ENCODE results near the gene ANP32E. TPM values are rescaled to one million over a fixed set of nuclear protein-coding genes. Genes with fewer than 3 reads are reported as not detected.

Gene ANP32E
- total and polyA plus RNA-seq, 9 of the 15 experiments (the other 6 are each of a cell fraction or from before 2014, with no cell fraction given), result 60.4 to 197 (median 104) TPM

DNA sequence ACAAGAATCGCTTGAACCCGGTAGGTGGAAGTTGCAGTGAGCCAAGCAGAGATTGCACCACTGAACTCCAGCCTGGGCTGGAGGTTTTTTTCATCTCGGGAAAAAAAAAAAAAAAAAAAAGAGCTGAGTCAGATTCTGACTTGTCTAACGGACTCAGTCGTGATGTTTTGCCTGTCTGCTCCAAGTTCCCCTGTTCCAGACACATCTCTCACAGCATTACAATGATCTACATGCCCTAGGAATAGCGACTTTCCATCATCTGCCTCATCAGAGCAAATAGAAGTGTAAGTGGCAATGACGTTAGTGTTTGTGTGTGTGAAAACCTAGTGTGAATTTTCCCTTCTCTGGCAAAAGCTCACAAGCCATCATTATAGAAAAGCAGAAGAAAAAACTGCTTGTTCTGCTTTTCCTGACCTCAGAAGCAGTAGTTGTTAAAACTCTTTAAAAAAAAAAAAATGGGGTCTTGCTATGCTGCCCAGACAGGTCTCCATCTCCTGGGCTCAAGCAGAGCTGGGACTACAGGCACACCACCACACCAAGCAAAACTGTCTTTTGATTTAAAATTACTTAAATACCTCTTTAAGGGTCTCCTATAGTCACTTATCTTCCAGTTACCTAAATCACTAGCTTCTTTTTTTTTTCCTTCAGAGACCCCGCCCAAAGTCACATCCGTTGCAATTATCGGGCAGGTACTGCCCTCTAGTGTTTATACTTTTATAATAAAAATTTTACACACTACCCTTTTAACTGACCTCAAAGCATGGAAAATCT is 48.9 kb downstream of the ANP32E start (continued):
- TF ChIP-seq, protein P1, sequence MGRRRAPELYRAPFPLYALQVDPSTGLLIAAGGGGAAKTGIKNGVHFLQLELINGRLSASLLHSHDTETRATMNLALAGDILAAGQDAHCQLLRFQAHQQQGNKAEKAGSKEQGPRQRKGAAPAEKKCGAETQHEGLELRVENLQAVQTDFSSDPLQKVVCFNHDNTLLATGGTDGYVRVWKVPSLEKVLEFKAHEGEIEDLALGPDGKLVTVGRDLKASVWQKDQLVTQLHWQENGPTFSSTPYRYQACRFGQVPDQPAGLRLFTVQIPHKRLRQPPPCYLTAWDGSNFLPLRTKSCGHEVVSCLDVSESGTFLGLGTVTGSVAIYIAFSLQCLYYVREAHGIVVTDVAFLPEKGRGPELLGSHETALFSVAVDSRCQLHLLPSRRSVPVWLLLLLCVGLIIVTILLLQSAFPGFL (CRISPR knock-in tag; IDR thresholded peaks at IDR 0.05), result no peak
- TF ChIP-seq, protein P2, sequence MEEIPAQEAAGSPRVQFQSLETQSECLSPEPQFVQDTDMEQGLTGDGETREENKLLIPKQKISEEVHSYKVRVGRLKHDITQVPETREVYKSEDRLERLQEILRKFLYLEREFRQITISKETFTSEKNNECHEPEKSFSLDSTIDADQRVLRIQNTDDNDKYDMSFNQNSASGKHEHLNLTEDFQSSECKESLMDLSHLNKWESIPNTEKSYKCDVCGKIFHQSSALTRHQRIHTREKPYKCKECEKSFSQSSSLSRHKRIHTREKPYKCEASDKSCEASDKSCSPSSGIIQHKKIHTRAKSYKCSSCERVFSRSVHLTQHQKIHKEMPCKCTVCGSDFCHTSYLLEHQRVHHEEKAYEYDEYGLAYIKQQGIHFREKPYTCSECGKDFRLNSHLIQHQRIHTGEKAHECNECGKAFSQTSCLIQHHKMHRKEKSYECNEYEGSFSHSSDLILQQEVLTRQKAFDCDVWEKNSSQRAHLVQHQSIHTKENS (CRISPR knock-in tag; IDR thresholded peaks at IDR 0.05), result no peak
- no peak for TF ChIP-seq PRMT5 (CRISPR knock-in tag; IDR thresholded peaks at IDR 0.05)
- no peak for TF ChIP-seq XRCC5 (IDR thresholded peaks at IDR 0.05; ENCODE audit: low read depth, low read length)
- no peak for TF ChIP-seq XRCC4 (IDR thresholded peaks at IDR 0.05; ENCODE audit: extremely low read depth, insufficient read depth, insufficient read length)
- no peak for TF ChIP-seq ZFPM2 (CRISPR knock-in tag; IDR thresholded peaks at IDR 0.05)
- no peak for TF ChIP-seq TAF7 (tag; IDR thresholded peaks at IDR 0.05)
- peak; percentile 34 to 46; a peak in 1 of 4 replicates for TF ChIP-seq TRIM24 (IDR thresholded peaks at IDR 0.05)
- TF ChIP-seq, protein P3, sequence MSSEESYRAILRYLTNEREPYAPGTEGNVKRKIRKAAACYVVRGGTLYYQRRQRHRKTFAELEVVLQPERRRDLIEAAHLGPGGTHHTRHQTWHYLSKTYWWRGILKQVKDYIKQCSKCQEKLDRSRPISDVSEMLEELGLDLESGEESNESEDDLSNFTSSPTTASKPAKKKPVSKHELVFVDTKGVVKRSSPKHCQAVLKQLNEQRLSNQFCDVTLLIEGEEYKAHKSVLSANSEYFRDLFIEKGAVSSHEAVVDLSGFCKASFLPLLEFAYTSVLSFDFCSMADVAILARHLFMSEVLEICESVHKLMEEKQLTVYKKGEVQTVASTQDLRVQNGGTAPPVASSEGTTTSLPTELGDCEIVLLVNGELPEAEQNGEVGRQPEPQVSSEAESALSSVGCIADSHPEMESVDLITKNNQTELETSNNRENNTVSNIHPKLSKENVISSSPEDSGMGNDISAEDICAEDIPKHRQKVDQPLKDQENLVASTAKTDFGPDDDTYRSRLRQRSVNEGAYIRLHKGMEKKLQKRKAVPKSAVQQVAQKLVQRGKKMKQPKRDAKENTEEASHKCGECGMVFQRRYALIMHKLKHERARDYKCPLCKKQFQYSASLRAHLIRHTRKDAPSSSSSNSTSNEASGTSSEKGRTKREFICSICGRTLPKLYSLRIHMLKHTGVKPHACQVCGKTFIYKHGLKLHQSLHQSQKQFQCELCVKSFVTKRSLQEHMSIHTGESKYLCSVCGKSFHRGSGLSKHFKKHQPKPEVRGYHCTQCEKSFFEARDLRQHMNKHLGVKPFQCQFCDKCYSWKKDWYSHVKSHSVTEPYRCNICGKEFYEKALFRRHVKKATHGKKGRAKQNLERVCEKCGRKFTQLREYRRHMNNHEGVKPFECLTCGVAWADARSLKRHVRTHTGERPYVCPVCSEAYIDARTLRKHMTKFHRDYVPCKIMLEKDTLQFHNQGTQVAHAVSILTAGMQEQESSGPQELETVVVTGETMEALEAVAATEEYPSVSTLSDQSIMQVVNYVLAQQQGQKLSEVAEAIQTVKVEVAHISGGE (CRISPR knock-in tag; IDR thresholded peaks at IDR 0.05), result no peak
- TF ChIP-seq CEBPB (tag; IDR thresholded peaks at IDR 0.05), result peak; percentile 60
- TF ChIP-seq, protein P4, sequence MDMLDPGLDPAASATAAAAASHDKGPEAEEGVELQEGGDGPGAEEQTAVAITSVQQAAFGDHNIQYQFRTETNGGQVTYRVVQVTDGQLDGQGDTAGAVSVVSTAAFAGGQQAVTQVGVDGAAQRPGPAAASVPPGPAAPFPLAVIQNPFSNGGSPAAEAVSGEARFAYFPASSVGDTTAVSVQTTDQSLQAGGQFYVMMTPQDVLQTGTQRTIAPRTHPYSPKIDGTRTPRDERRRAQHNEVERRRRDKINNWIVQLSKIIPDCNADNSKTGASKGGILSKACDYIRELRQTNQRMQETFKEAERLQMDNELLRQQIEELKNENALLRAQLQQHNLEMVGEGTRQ (CRISPR knock-in tag; IDR thresholded peaks at IDR 0.05), result no peak
- TF ChIP-seq HDAC8 (tag; IDR thresholded peaks at IDR 0.05), result no peak
- TF ChIP-seq, protein P5, sequence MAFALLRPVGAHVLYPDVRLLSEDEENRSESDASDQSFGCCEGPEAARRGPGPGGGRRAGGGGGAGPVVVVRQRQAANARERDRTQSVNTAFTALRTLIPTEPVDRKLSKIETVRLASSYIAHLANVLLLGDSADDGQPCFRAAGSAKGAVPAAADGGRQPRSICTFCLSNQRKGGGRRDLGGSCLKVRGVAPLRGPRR (CRISPR knock-in tag; IDR thresholded peaks at IDR 0.05), result 0 out of 2 replicates have a peak, but pooled peaks have one; percentile 35
- TF ChIP-seq, protein P6, sequence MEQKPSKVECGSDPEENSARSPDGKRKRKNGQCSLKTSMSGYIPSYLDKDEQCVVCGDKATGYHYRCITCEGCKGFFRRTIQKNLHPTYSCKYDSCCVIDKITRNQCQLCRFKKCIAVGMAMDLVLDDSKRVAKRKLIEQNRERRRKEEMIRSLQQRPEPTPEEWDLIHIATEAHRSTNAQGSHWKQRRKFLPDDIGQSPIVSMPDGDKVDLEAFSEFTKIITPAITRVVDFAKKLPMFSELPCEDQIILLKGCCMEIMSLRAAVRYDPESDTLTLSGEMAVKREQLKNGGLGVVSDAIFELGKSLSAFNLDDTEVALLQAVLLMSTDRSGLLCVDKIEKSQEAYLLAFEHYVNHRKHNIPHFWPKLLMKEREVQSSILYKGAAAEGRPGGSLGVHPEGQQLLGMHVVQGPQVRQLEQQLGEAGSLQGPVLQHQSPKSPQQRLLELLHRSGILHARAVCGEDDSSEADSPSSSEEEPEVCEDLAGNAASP (IDR thresholded peaks at IDR 0.05), result no peak
- TF ChIP-seq BACH1 (tag; IDR thresholded peaks at IDR 0.05), result peak; percentile 88
- no peak for TF ChIP-seq SIN3A (IDR thresholded peaks at IDR 0.05; ENCODE audit: borderline replicate concordance in 2 of 2, control insufficient read depth in 1 of 2, low read depth in 2 of 2, low read length in 2 of 2)
- no peak for TF ChIP-seq ZNF263 (CRISPR knock-in tag; IDR thresholded peaks at IDR 0.05; ENCODE audit: borderline replicate concordance)
- TF ChIP-seq KLF13 (tag; IDR thresholded peaks at IDR 0.05; ENCODE audit: borderline replicate concordance, low read depth), result no peak

Data from K562 (cell line).